ENCODE results near the gene DEPDC1.
A peak's percentile ranks its signal among the peaks of the same experiment; 100 is the strongest.
"Not testable (repeated sequence)": the region's sequence is repeated elsewhere in the genome, so short reads cannot be mapped to it uniquely, and the experiment has no call there.

Gene DEPDC1

GRCh38 chr1:68478662-68479061 lies 18.2 kb downstream of the DEPDC1 start:
- DNase-seq (ENCODE audit: low spot score), result no peak
- no peak for TF ChIP-seq CTCF (IDR thresholded peaks at IDR 0.05)

DNA sequence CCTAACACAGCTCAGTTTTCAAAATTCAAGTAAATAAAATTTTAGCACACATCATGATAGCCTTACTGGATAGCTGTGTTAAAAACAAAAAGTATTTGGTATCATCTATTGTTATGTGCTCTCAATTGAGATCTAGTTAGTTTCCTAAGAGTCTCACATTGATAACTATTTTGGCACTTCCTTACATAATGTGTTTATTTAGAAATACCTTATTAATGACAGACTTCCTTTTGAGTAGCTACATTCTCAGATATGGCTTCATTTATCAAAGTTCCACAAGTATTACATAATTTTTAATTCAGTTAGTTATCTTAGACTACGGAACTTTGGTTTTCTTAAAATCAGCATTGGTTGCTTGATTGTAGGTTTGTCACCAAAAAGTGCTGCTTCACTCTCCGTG lies 20.3 kb downstream of the DEPDC1 start:
- H3K27ac ChIP-seq; DNase-seq (ENCODE audit: low spot score); H3K4me3 ChIP-seq: not testable (repeated sequence)

More at GRCh38 chr1:68478662-68479061, 18.2 kb downstream of the DEPDC1 start:
- Histone ChIP-seq H3K4me3 (no peak overlapping the region), H3K27ac (no peak overlapping the region)

GRCh38 chr1:68473060-68473459 lies 23.8 kb downstream of the DEPDC1 start:
- TF ChIP-seq CTCF (IDR thresholded peaks at IDR 0.05), result no peak

GRCh38 chr1:68470388-68470970 lies 26.4 kb downstream of the DEPDC1 start:
- no peak for DNase-seq (ENCODE audit: low spot score)
- no peak overlapping the region for H3K27ac ChIP-seq
- no peak overlapping the region for H3K4me3 ChIP-seq
- TF ChIP-seq CTCF (IDR thresholded peaks at IDR 0.05), result peak; percentile 21

More at GRCh38 chr1:68473060-68473459, 23.8 kb downstream of the DEPDC1 start:
- Histone ChIP-seq H3K27ac (no peak overlapping the region), H3K4me3 (no peak overlapping the region)
- DNase-seq (ENCODE audit: low spot score), result no peak

GRCh38 chr1:68464891-68465290 lies 32.0 kb downstream of the DEPDC1 start:
- DNase-seq (ENCODE audit: low spot score), result no peak
- no peak for TF ChIP-seq CTCF (IDR thresholded peaks at IDR 0.05)
- no peak overlapping the region for H3K27ac ChIP-seq
- H3K4me3 ChIP-seq, result no peak overlapping the region

DNA sequence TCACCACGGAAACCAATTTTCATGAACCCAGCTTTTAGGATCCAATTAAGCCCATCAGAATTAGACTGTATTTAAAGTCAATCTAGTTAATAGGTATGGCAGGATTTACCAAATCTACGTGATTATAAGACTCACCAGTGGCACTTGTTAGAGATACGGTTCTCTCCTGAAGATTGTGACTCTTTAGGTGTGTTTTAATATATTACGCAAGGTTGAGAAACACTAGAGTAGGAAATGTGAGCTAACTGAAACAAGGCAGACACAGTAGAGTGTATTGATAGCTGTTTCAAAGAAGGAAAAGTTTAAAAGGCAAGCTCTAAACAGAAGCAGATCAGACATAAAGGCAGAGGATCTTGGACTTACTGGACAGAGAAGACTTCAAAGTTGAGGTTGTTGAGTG lies 35.9 kb downstream of the DEPDC1 start:
- no peak for DNase-seq (ENCODE audit: low spot score)
- no peak for TF ChIP-seq CTCF (IDR thresholded peaks at IDR 0.05)
- H3K4me3 ChIP-seq, result no peak overlapping the region

DNA sequence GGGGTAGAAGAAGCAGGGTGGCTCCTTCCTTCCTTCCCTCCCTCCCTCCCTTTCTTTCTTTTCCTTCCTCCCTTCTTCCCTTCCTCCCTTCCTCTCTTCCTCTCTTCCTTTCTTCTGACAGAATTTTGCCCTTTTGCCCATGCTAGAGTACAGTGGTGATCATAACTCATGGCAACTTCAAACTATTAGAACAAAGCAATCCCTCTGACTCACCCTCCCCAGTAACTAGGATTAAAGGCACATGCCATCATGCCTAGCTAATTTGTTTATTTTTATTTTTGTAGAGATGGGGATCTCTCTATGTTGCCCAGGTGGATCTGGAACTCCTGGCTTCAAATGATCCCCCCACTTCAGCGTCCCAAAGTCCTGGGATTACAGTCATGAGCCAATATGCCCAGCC lies 37.1 kb downstream of the DEPDC1 start:
- TF ChIP-seq CTCF (IDR thresholded peaks at IDR 0.05), result no peak
- Histone ChIP-seq H3K4me3 (no peak overlapping the region), H3K27ac (no peak overlapping the region)
- no peak for DNase-seq (ENCODE audit: low spot score)

More for the DNA sequence above, 35.9 kb downstream of the DEPDC1 start:
- no peak overlapping the region for H3K27ac ChIP-seq
